ENCODE results near the gene DRGX. TPM values are rescaled to one million over a fixed set of nuclear protein-coding genes. Genes with fewer than 3 reads are reported as not detected.

The DRGX gene
- not detected in 2 replicates for total RNA-seq

DNA sequence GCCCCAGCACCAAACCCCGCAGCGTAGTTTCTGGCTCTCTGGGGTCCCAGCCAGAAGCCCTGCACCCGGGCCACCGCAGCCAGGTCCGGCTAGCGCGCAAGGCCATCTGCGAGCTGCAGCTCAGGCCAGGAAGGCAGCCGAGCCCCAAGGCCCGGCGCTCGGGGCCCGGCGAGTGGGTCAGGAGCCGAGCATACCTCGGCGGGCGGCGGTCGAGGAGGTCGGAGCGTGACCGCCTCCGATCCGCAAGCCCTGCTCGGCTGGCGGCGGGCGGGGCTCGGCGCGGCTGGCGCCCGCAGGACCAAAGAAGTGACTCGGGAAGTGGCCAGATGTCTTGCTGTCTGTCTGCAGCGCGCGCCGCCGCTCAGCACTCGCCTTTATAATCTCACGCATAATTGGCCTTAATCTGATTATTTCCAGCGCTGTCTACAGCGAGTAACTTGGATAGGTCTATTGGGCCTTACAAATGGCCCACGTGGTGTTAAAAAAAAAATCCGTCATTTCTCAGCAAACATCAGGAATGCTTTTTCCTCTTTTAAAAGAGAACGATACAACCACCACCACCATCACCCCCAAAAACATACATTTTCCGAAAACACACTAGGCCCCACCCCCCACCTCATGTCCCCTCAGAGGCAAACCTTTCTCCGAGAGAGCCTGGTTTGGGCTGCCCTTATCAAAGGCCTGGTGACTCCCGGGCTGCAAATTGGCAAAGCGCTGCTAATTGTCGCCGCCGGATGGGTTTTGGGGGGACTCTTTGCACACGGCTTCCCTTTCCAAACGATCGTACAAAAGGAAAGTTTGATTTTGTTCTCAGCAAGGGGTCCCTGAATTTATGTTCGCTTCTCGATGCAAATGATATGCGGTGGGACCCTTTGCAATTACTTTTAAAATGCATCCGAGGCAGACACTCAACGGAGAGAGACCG is at the start of gene DRGX:
DRGX (minus strand) TSS at position 349 of the 925 bp plus-strand sequence. CDS start 649 bp downstream, outside the sequence.

Other genes with a start within 250 kb of the DRGX start
- gene TMEM273, start 207.7 kb downstream of the DRGX start, total RNA-seq: not detected in 2 replicates
- under 0.01 TPM in 1 of 2 replicates, not detected in the other for gene C10orf71, start 96.9 kb downstream of the DRGX start, total RNA-seq
- gene ERCC6, start 143.0 kb upstream of the DRGX start, total RNA-seq: 31.8 and 61.5 TPM in 2 replicates
- gene SLC18A3, start 214.2 kb upstream of the DRGX start, total RNA-seq: not detected in 2 replicates
- not detected in 2 replicates for gene CHAT, start 217.9 kb upstream of the DRGX start, total RNA-seq

Measured in articular chondrocyte of knee joint (primary cell).